IMR-90 (cell line): Measurements from ENCODE around the gene SH2B2. TPM values are rescaled to one million over a fixed set of nuclear protein-coding genes. Genes with fewer than 3 reads are reported as not detected.

Experiments used
- ATAC-seq: fragments of 200-7000 bp; cut with Tn5 transposase; 2 replicates; pipeline ENCODE4 v1.9.1; 2020; ENCODE audit warnings: low read depth, mild to moderate bottlenecking, moderate library complexity
- BruUV-seq: library from RNA; stranded (reverse); fragments of 400-500 nt; replicated peaks from 2 replicates; lab custom pipeline; 2021; lab: Mats Ljungman, UMichigan
- CTCF ChIA-PET: fragments of 300-600 bp; formaldehyde crosslinking; extraction: SDS; loops from one replicate; lab custom pipeline; 2021; ENCODE audit warnings: antibody characterized with exemption; lab: Yijun Ruan, JAX
- POLR2A ChIA-PET: fragments of 300-600 bp; sonication (Branson Sonifier 250); formaldehyde crosslinking; loops from one replicate; lab custom pipeline; 2022; ENCODE audit warnings: antibody characterized with exemption; ENCODE audit not compliant: unreplicated experiment; lab: Charles Lee
- DNase-seq: peaks from one replicate; pipeline ENCODE4 v3.0.0; 2013
- H2AFZ ChIP-seq: replicated peaks from 2 replicates; pipeline ENCODE3; 2013; ENCODE audit warnings: low read length, mild to moderate bottlenecking; ENCODE audit not compliant: poor library complexity
- H2AK5ac ChIP-seq: 2 replicates; pipeline ENCODE4 v1.6.1; 2013; ENCODE audit warnings: low read depth, low read length, inconsistent platforms
- H2AK9ac ChIP-seq: replicated peaks from 2 replicates; pipeline ENCODE3; 2013; ENCODE audit warnings: mild to moderate bottlenecking, low read depth, low read length, moderate library complexity; ENCODE audit not compliant: poor library complexity
- H2BK120ac ChIP-seq: 2 replicates; pipeline ENCODE4 v1.6.1; 2013; ENCODE audit warnings: low read depth, low read length, inconsistent platforms
- H2BK15ac ChIP-seq: 3 replicates; pipeline ENCODE4 v1.6.1; 2013; ENCODE audit warnings: low read depth, low read length, inconsistent platforms
- H2BK20ac ChIP-seq: 2 replicates; pipeline ENCODE4 v1.6.1; 2013; ENCODE audit warnings: low read depth, mild to moderate bottlenecking, inconsistent platforms, low read length, moderate library complexity
- H2BK5ac ChIP-seq: 2 replicates; pipeline ENCODE4 v1.6.1; 2013; ENCODE audit warnings: mild to moderate bottlenecking, low read depth, low read length, inconsistent platforms; ENCODE audit not compliant: poor library complexity, severe bottlenecking
- H3K14ac ChIP-seq: replicated peaks from 2 replicates; pipeline ENCODE4 v1.6.1; 2013; ENCODE audit warnings: low read depth, low read length, inconsistent platforms
- H3K18ac ChIP-seq: 2 replicates; pipeline ENCODE4 v1.6.1; 2013; ENCODE audit warnings: low read depth, low read length, control low read depth
- H3K23ac ChIP-seq: 2 replicates; pipeline ENCODE4 v1.6.1; 2013; ENCODE audit warnings: low read depth, low read length, inconsistent platforms
- H3K27ac ChIP-seq: 2 replicates; pipeline ENCODE4 v1.5.1; 2013; ENCODE audit warnings: mild to moderate bottlenecking, control low read depth, low read length; ENCODE audit not compliant: insufficient read depth
- H3K27me3 ChIP-seq: 2 replicates; pipeline ENCODE4 v1.6.1; 2013; ENCODE audit warnings: low read length; ENCODE audit not compliant: control insufficient read depth, insufficient read depth
- H3K36me3 ChIP-seq: 2 replicates; pipeline ENCODE4 v1.6.1; 2013; ENCODE audit warnings: low read length, mixed read lengths; ENCODE audit not compliant: control insufficient read depth, insufficient read depth
- H3K4ac ChIP-seq: 2 replicates; pipeline ENCODE4 v1.6.1; 2013; ENCODE audit warnings: low read depth, low read length, inconsistent platforms
- H3K4me1 ChIP-seq: 2 replicates; pipeline ENCODE4 v1.6.1; 2013; ENCODE audit warnings: low read length, mixed read lengths; ENCODE audit not compliant: control insufficient read depth, insufficient read depth
- H3K4me2 ChIP-seq: 2 replicates; pipeline ENCODE4 v1.6.1; 2013; ENCODE audit warnings: low read depth, mild to moderate bottlenecking, control low read depth, low read length, moderate library complexity
- H3K4me3 ChIP-seq: 2 replicates; pipeline ENCODE4 v1.5.1; 2013; ENCODE audit warnings: low read depth, mild to moderate bottlenecking, control low read depth, low read length, moderate library complexity; ENCODE audit not compliant: insufficient read depth
- H3K56ac ChIP-seq: 2 replicates; pipeline ENCODE4 v1.6.1; 2013; ENCODE audit warnings: low read length, inconsistent platforms; ENCODE audit not compliant: insufficient read depth; ENCODE audit errors: extremely low read depth
- H3K79me1 ChIP-seq, 2 experiments: 2 replicates each; pipeline ENCODE4 v1.6.1; 2013; ENCODE audit warnings: low read length in 2 of 2, inconsistent platforms in 1 of 2, low read depth in 1 of 2
- H3K9ac ChIP-seq: 2 replicates; pipeline ENCODE4 v1.6.1; 2013; ENCODE audit warnings: low read depth, low read length, control low read depth
- H3K9me1 ChIP-seq: 2 replicates; pipeline ENCODE4 v1.6.1; 2013; ENCODE audit warnings: low read length, inconsistent platforms; ENCODE audit not compliant: insufficient read depth
- H3K9me3 ChIP-seq: 2 replicates; pipeline ENCODE4 v1.6.1; 2013; ENCODE audit warnings: low read length; ENCODE audit not compliant: control insufficient read depth, insufficient read depth
- H4K20me1 ChIP-seq: 2 replicates; pipeline ENCODE4 v1.6.1; 2013; ENCODE audit warnings: low read length, inconsistent platforms; ENCODE audit not compliant: insufficient read depth
- H4K5ac ChIP-seq: 2 replicates; pipeline ENCODE4 v1.6.1; 2013; ENCODE audit warnings: mild to moderate bottlenecking, low read depth, low read length, control low read depth
- H4K8ac ChIP-seq, 2 experiments: 2 replicates each; pipeline ENCODE4 v1.6.1; 2013; ENCODE audit warnings: low read depth in 2 of 2, low read length in 2 of 2, control low read depth in 1 of 2, inconsistent platforms in 1 of 2
- H4K91ac ChIP-seq: 2 replicates; pipeline ENCODE4 v1.6.1; 2013; ENCODE audit warnings: low read depth, low read length, inconsistent platforms; ENCODE audit not compliant: insufficient read depth
- MAZ ChIP-seq: IDR thresholded peaks from 2 replicates; pipeline ENCODE4 v1.6.1; 2012; ENCODE audit warnings: low read depth, mild to moderate bottlenecking, low read length, improper control_type of control experiment, moderate library complexity, borderline replicate concordance
- WGBS, 2 experiments: methylation state at CpG; one replicate each; pipeline versions ENCODE4 v1.1.5 to v1.1.7; 2013; ENCODE audit warnings: missing lambda C conversion rate in 2 of 2; ENCODE audit not compliant: insufficient read length in 1 of 2; ENCODE audit errors: extremely low coverage in 2 of 2; 5-methylcytosine and 5-hydroxymethylcytosine counted together
- dilution Hi-C: fragments of 300-500 bp; cut with HindIII; formaldehyde crosslinking; loops from one replicate; pipeline ENCODE4 v1.14.3; 2018; ENCODE audit warnings: low sequenced_read_pairs; ENCODE audit not compliant: unreplicated experiment
- in situ Hi-C: fragments of 300-500 bp; cut with MboI; formaldehyde crosslinking; loops from 3 replicates; pipeline ENCODE4 v1.14.3; 2019; ENCODE audit warnings: low sequenced_read_pairs, inconsistent platforms, mixed read lengths
- intact Hi-C: fragments of 100-400 bp; cut with micrococcal nuclease; formaldehyde crosslinking; loops from 2 replicates; pipeline ENCODE4 v1.10.0; 2022
- polyA plus RNA-seq, 3 experiments: library from polyadenylated mRNA; depleted of rRNA; stranded (reverse); fragments of >200 nt; gene quantifications; 2 replicates each; pipeline ENCODE4 v1.2.3, GENCODE V29; 2012; ENCODE audit warnings: low replicate concordance in 1 of 3
- total RNA-seq: library from RNA; depleted of rRNA; stranded (reverse); fragments of >200 nt; gene quantifications from 2 replicates; pipeline ENCODE4 v1.2.3, GENCODE V29; 2012

SH2B2 gene
- total and polyA plus RNA-seq, 2 of the 4 experiments (the other 2 are of a cell fraction): 0.36 to 0.99 TPM

DNA sequence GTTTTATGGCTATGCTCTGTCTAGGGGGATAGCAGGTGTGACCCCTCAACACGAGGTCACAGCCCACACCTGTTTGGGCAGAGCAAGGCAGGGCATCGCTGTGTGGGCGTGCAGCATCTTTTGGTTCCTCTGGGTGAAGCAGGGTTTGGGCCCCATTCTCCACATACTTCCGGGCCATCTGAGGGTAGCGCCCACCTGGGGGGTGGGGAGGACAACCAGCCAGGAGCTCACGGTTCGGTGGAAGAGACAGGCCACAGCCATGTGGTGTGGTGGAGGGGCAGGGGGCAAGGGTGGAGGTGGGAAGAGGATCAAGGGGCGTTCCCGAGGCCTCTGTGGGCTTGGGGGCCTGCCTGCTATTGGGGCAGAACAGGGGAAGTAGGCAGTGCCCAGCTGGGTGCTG, 2.4 kb downstream of the SH2B2 start:
- H3K4me3 ChIP-seq: no peak overlapping the region
- no peaks in the 10 kb centered on the region for H3K9me3 ChIP-seq
- no peak overlapping the region for H2AK9ac ChIP-seq
- H3K9ac ChIP-seq: no peak overlapping the region
- no peak overlapping the region for H3K4me2 ChIP-seq
- dilution Hi-C loops: no loop called here
- WGBS, 2 experiments: no CpG with 5 or more reads among the region's 9 CpGs
- no peaks in the 10 kb centered on the region for H3K36me3 ChIP-seq
- no peaks in the 10 kb centered on the region for H3K9me1 ChIP-seq
- H4K5ac ChIP-seq: no peak overlapping the region
- no peak overlapping the region for H2BK15ac ChIP-seq
- no peak overlapping the region for H2BK120ac ChIP-seq
- TF ChIP-seq MAZ: no peak
- H3K27ac ChIP-seq: no peak overlapping the region
- H3K79me1 ChIP-seq: peaks cover 0 to 8% of the 10 kb centered on the region in 2 experiments; a peak in 1 of 4 replicates
- H4K20me1 ChIP-seq: peaks cover 12% of the 10 kb centered on the region; the same call in 1 of the 2 replicates
- H3K18ac ChIP-seq: no peak overlapping the region
- DNase-seq (no peak), ATAC-seq (no peak)
- H2BK20ac ChIP-seq: no peak overlapping the region
- ChIA-PET CTCF (no interaction called here), POLR2A (no interaction called here)
- no peak overlapping the region for H2AK5ac ChIP-seq
- intact Hi-C loops: no loop called here
- H3K56ac ChIP-seq: no peak overlapping the region
- no peak overlapping the region for H3K14ac ChIP-seq
- peaks cover 3% of the 10 kb centered on the region; the same call in 1 of the 2 replicates for H3K27me3 ChIP-seq
- H2AFZ ChIP-seq: no peak overlapping the region
- BruUV-seq: no TSS peak
- no peak overlapping the region for H4K91ac ChIP-seq
- no peak overlapping the region for H3K23ac ChIP-seq
- H2BK5ac ChIP-seq: no peak overlapping the region
- H4K8ac ChIP-seq: no peak overlapping the region
- in situ Hi-C loops: no loop called here
- peaks cover 4% of the 10 kb centered on the region; the same call in 1 of the 2 replicates for H3K4me1 ChIP-seq
- no peak overlapping the region for H3K4ac ChIP-seq
